ENCODE data around the gene ATP5ME. TPM values are rescaled to one million over a fixed set of nuclear protein-coding genes. Genes with fewer than 3 reads are reported as not detected.

ATP5ME gene
- total RNA-seq, 1 experiment from 2014 or later, result 355 TPM

GRCh38 chr4:626201-627091 is 47.6 kb downstream of the ATP5ME start:
- peaks cover 32% of the 10 kb centered on the region for H3K27me3 Mint-ChIP-seq (ENCODE audit: insufficient read depth, unreplicated experiment)
- no peaks in the 10 kb centered on the region for H3K36me3 Mint-ChIP-seq (ENCODE audit: insufficient read depth, unreplicated experiment)
- H3K4me1 Mint-ChIP-seq (ENCODE audit: insufficient read depth, unreplicated experiment), result no peaks in the 10 kb centered on the region
- no peak overlapping the region for H3K27ac Mint-ChIP-seq (ENCODE audit: low read depth, unreplicated experiment)
- no peaks in the 10 kb centered on the region for H3K9me3 Mint-ChIP-seq (ENCODE audit: unreplicated experiment)
- H3K4me3 Mint-ChIP-seq (ENCODE audit: unreplicated experiment), result no peak overlapping the region
- CTCF ChIA-PET, result no interaction called here
- no peak for DNase-seq (ENCODE audit: unreplicated experiment)
- TF ChIP-seq CTCF (IDR thresholded peaks at IDR 0.05; ENCODE audit: unreplicated experiment), result no peak
- POLR2A ChIA-PET, result no interaction called here
- intact Hi-C loops (cut with micrococcal nuclease), result no loop called here
- no TSS peak for BruUV-seq (replicated peaks)

GRCh38 chr4:625631-626161 is 48.4 kb downstream of the ATP5ME start:
- no peak for TF ChIP-seq CTCF (IDR thresholded peaks at IDR 0.05; ENCODE audit: unreplicated experiment)
- Mint-ChIP-seq H3K4me1 (ENCODE audit: insufficient read depth, unreplicated experiment) (no peaks in the 10 kb centered on the region), H3K36me3 (ENCODE audit: insufficient read depth, unreplicated experiment) (no peaks in the 10 kb centered on the region), H3K27me3 (ENCODE audit: insufficient read depth, unreplicated experiment) (peaks cover 32% of the 10 kb centered on the region), H3K9me3 (ENCODE audit: unreplicated experiment) (no peaks in the 10 kb centered on the region), H3K4me3 (ENCODE audit: unreplicated experiment) (no peak overlapping the region), H3K27ac (ENCODE audit: low read depth, unreplicated experiment) (no peak overlapping the region)
- no peak for DNase-seq (ENCODE audit: unreplicated experiment)
- ChIA-PET POLR2A (no interaction called here), CTCF (no interaction called here)
- intact Hi-C loops (cut with micrococcal nuclease), result no loop called here
- BruUV-seq (replicated peaks), result no TSS peak

- no peak for DNase-seq (ENCODE audit: unreplicated experiment)
- Mint-ChIP-seq H3K4me1 (ENCODE audit: insufficient read depth, unreplicated experiment) (no peaks in the 10 kb centered on the region), H3K36me3 (ENCODE audit: insufficient read depth, unreplicated experiment) (no peaks in the 10 kb centered on the region), H3K9me3 (ENCODE audit: unreplicated experiment) (no peaks in the 10 kb centered on the region), H3K4me3 (ENCODE audit: unreplicated experiment) (no peak within 1 kb of the TSS), H3K27ac (ENCODE audit: low read depth, unreplicated experiment) (no peak within 1 kb of the TSS), H3K27me3 (ENCODE audit: insufficient read depth, unreplicated experiment) (peaks cover 32% of the 10 kb centered on the region)
- BruUV-seq (replicated peaks), result no TSS peak
- ChIA-PET POLR2A (no interaction called here), CTCF (no interaction called here)
- TF ChIP-seq CTCF (IDR thresholded peaks at IDR 0.05; ENCODE audit: unreplicated experiment), result no peak
- intact Hi-C loops (cut with micrococcal nuclease), result no loop called here
Measured at GRCh38 chr4:624705-625590, 49.1 kb downstream of the ATP5ME start, which contains the start of gene PDE6B. PDE6B (plus strand) TSS chr4:625573; CDS start chr4:625627, 54 bp downstream.
